HG03432 (cell line): ENCODE results near the gene TTC38.
"Not testable (repeated sequence)": the region's sequence is repeated elsewhere in the genome, so short reads cannot be mapped to it uniquely, and the experiment has no call there.

ENCODE experiments used
- ATAC-seq: cut with Tn5 transposase; IDR thresholded peaks from one replicate; pipeline ENCODE4 v1.9.1; 2021; ENCODE audit warnings: mild to moderate bottlenecking, moderate library complexity; ENCODE audit not compliant: unreplicated experiment

The TTC38 gene

GRCh38 chr22:46245511-46245910 is 22.3 kb upstream of the TTC38 start:
- no peak for ATAC-seq

GRCh38 chr22:46246178-46246577 is 21.6 kb upstream of the TTC38 start:
- no peak for ATAC-seq

- no peak for ATAC-seq
These were observed 20.3 kb upstream of the TTC38 start for GRCh38 chr22:46247443-46247975.

GRCh38 chr22:46250035-46250782 is 17.6 kb upstream of the TTC38 start, which contains the start of gene CDPF1:
TSS of gene CDPF1 (minus strand) at chr22:46250293. CDS start at chr22:46248284, 2,009 bp downstream.
- peak; percentile 82 for ATAC-seq

- ATAC-seq, result peak; percentile 22
These were observed 17.1 kb upstream of the TTC38 start for GRCh38 chr22:46250783-46251125.

- no peak for ATAC-seq
These were observed 16.5 kb upstream of the TTC38 start for GRCh38 chr22:46251266-46251665.

- ATAC-seq, result no peak
These were observed 15.9 kb upstream of the TTC38 start for GRCh38 chr22:46251816-46252380.

- no peak for ATAC-seq
These were observed 11.3 kb upstream of the TTC38 start for GRCh38 chr22:46256358-46256958.

GRCh38 chr22:46259374-46259773 is 8.4 kb upstream of the TTC38 start:
- no peak for ATAC-seq

- ATAC-seq, result no peak
These were observed 7.8 kb upstream of the TTC38 start for GRCh38 chr22:46260038-46260437.

GRCh38 chr22:46262449-46263215 is 5.2 kb upstream of the TTC38 start:
- ATAC-seq, result no peak

GRCh38 chr22:46263216-46263590 is 4.6 kb upstream of the TTC38 start, which contains the start of gene PKDREJ:
TSS of gene PKDREJ (minus strand) at chr22:46263343. CDS start at chr22:46263322, 21 bp downstream.
- ATAC-seq, result no peak

- ATAC-seq, result not testable (repeated sequence)
These were observed 3.3 kb upstream of the TTC38 start for GRCh38 chr22:46264520-46264919.

GRCh38 chr22:46265627-46266026 is 2.2 kb upstream of the TTC38 start:
- not testable (repeated sequence) for ATAC-seq

GRCh38 chr22:46269564-46269963 is 1.8 kb downstream of the TTC38 start:
- ATAC-seq, result no peak

GRCh38 chr22:46272196-46272595 is 4.4 kb downstream of the TTC38 start:
- ATAC-seq, result no peak

GRCh38 chr22:46272762-46273431 is 5.1 kb downstream of the TTC38 start:
- no peak for ATAC-seq

GRCh38 chr22:46273432-46274148 is 5.8 kb downstream of the TTC38 start:
- no peak for ATAC-seq

- ATAC-seq, result no peak
These were observed 6.6 kb downstream of the TTC38 start for GRCh38 chr22:46274381-46274780.
